Measurements from ENCODE around the gene PARK7.

GRCh38 chr1:8015809-8016165 is 54.3 kb downstream of the PARK7 start:
- TF ChIP-seq GATA2 (IDR thresholded peaks at IDR 0.05; ENCODE audit: low read depth, low read length), result no peak
- TF ChIP-seq GATA3 (IDR thresholded peaks at IDR 0.05; ENCODE audit: low read depth, low read length), result no peak
